GM18868 (cell line): ENCODE results near the gene MICB.

Experiments
- ATAC-seq: cut with Tn5 transposase; IDR thresholded peaks from one replicate; pipeline ENCODE4 v1.9.1; 2021; ENCODE audit warnings: mild to moderate bottlenecking, moderate library complexity; ENCODE audit not compliant: unreplicated experiment

The MICB gene

DNA sequence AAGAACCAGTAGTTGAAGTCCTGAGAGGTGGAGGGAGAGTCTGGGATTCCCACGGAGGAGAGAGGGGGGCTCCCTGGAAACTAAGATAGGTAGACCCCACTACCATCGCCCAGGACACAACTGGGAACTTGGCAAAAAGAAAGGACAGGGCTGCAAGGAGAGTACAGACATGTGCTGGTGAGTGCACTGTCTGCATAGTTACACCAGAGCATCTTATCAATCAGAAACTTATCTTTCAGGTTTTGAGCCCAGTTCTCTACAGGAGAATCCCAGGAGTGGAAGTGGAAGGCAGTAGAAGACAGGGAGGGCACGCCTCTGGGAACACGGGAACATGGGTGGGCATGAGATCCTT is 61.6 kb downstream of the MICB start:
- peak; percentile 3 for ATAC-seq

DNA sequence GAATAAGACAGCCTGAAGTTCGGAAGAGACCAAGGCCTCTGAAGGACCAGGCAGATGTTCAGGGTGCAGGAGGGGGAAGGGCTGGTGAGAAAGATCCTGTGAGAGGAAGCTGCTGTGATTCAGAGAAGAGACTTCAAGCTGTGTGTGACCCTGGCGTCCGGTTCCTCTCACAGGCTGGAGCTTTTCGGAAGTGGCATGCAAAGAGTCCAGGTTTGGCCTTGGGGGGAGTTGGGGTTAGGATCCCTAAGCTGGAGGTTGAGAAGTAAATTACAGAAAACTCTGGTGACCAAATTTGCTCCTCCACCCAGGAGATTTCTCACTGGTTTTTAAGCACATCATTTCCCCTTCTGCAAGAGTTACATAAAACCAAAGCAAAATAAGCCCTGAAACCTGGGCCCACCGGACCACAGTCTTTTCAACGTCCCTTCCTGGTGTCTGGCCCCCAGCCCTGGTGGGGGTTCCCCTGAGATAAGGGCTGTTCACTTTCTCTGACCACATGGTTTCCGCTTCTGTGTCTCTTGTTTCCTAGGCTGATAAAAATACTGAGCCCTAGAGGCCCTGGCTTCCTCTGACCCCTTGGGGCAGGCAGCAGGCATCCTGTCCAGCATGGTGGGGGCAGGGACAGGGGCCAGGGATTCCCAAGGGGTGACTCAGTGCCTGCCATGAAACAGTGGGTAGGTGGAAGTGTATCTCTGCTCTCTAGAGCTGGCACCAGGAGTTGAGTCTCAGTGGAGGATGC is 62.2 kb downstream of the MICB start:
- peak; percentile 49 for ATAC-seq

DNA sequence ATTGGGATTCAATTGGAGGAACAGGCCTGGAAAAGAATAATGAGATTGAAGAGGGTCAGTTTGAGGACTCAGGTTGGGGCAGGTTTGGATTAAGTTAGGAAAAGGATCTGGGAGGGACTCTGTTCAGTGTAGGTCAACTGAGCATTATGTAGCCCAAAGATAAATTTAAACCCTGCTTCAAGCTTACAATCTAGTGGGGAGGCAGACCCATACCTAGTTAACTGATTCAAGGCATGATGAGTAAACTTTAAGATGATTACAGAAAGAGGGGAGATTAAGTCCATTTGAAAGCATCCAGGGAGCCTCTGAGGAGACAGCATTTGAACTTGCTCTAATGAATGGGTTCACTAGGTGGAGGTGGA is 62.7 kb downstream of the MICB start:
- no peak for ATAC-seq
